Measurements from ENCODE around the gene GPR68. TPM values are rescaled to one million over a fixed set of nuclear protein-coding genes. Genes with fewer than 3 reads are reported as not detected.

Gene GPR68
- total RNA-seq, 2 donors from 2014 or later: 0.55 to 1.4 TPM

GRCh38 chr14:91277546-91278382 is 33.3 kb upstream of the GPR68 start:
- no peak for DNase-seq (ENCODE audit: low spot score)
- TF ChIP-seq, protein P1, sequence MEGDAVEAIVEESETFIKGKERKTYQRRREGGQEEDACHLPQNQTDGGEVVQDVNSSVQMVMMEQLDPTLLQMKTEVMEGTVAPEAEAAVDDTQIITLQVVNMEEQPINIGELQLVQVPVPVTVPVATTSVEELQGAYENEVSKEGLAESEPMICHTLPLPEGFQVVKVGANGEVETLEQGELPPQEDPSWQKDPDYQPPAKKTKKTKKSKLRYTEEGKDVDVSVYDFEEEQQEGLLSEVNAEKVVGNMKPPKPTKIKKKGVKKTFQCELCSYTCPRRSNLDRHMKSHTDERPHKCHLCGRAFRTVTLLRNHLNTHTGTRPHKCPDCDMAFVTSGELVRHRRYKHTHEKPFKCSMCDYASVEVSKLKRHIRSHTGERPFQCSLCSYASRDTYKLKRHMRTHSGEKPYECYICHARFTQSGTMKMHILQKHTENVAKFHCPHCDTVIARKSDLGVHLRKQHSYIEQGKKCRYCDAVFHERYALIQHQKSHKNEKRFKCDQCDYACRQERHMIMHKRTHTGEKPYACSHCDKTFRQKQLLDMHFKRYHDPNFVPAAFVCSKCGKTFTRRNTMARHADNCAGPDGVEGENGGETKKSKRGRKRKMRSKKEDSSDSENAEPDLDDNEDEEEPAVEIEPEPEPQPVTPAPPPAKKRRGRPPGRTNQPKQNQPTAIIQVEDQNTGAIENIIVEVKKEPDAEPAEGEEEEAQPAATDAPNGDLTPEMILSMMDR (IDR thresholded peaks at IDR 0.05): no peak
- no peaks in the 10 kb centered on the region for H3K4me1 ChIP-seq
- no peak overlapping the region for H3K27ac ChIP-seq
- no peaks in the 10 kb centered on the region for H3K27me3 ChIP-seq
- no peaks in the 10 kb centered on the region for H3K9me3 ChIP-seq
- H3K36me3 ChIP-seq: no peaks in the 10 kb centered on the region
- no peak overlapping the region for H3K4me3 ChIP-seq

DNA sequence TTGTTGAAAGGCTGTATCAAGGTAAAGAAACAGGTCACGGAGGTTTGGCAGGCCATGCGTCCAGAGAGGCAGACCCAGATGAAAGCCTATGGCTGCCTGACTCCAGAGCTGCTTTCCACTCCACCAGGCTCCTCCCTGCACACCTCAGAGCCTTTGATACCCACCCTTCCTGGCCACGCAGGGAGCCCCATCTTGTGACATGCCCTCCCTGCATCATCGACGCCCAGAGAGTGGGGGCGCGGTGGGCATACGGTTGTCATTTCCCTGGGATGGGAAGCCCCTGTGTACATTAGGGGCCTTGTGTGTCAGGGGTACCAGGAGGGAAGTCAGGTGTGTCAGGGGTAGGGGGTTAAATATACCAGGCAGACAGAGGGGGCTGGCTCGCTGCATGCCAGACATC is 30.3 kb upstream of the GPR68 start:
- no peak for DNase-seq (ENCODE audit: low spot score)
- no peak overlapping the region for H3K4me3 ChIP-seq
- no peak overlapping the region for H3K27ac ChIP-seq
- no peaks in the 10 kb centered on the region for H3K27me3 ChIP-seq
- TF ChIP-seq, protein P1 (IDR thresholded peaks at IDR 0.05): no peak
- H3K4me1 ChIP-seq: peaks cover 0 to 3% of the 10 kb centered on the region in 2 donors
- H3K9me3 ChIP-seq: no peaks in the 10 kb centered on the region
- no peaks in the 10 kb centered on the region for H3K36me3 ChIP-seq

DNA sequence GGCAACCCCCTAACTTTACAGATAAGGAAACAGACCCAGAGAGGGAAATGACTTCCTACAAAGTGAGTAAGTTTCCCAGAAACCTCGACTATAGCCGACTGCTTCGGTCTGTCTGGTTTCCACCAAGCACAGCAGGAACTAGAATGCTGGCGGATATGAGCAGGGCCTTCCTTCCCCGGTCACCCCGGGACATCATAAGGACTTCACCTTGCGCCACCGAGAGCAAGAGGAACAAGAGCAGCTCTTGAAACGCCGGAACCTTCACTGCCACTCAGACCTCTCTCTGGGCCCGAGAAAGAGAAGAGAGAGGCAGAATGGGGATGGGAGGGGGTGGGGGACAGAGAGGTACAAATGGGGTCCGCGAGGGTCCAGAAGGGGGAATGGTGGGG is 29.4 kb upstream of the GPR68 start:
- no peaks in the 10 kb centered on the region for H3K36me3 ChIP-seq
- TF ChIP-seq, protein P1 (IDR thresholded peaks at IDR 0.05): no peak
- H3K4me1 ChIP-seq: peaks cover 0 to 8% of the 10 kb centered on the region in 2 donors
- no peak for DNase-seq (ENCODE audit: low spot score)
- H3K4me3 ChIP-seq: no peak overlapping the region
- H3K9me3 ChIP-seq: no peaks in the 10 kb centered on the region
- no peak overlapping the region for H3K27ac ChIP-seq
- no peaks in the 10 kb centered on the region for H3K27me3 ChIP-seq

DNA sequence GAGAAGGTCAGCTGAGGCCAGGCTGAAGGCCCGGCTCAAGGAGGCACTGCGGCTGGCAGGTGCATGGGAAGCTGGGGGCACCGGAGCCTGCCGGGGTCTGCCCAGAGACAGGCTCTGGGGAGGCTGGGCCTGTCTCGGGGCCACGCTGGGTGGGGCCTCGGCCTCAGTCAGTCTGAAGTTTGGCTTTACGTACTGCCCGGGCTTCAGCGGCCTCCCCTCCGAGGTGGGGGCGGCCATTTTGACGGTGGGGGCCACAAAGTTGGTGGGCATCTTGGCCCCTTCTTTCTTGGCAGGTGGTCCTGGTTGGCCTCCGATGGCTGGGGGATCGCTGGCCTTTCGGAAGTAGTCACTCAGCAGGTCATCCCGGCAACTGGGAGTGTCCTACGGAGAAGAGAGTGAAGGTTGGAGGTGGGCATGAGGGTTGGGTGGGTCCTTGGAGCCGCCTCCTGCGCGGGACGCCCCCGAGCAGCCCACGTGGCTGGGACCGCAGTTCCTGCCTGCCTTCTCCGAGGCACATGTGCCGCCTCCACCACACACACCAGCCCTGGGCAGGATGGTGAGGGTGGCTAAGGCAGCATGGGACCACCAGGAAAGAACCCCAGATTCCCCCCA is 28.9 kb upstream of the GPR68 start:
- Histone ChIP-seq H3K4me1 (peaks cover 0 to 8% of the 10 kb centered on the region in 2 donors), H3K9me3 (no peaks in the 10 kb centered on the region), H3K4me3 (no peak overlapping the region), H3K27me3 (no peaks in the 10 kb centered on the region), H3K27ac (no peak overlapping the region), H3K36me3 (no peaks in the 10 kb centered on the region)
- DNase-seq (ENCODE audit: low spot score): no peak
- TF ChIP-seq, protein P1 (IDR thresholded peaks at IDR 0.05): no peak

- H3K27ac ChIP-seq: no peak overlapping the region
- TF ChIP-seq, protein P1 (IDR thresholded peaks at IDR 0.05): no peak
- DNase-seq (ENCODE audit: low spot score): no peak
- H3K36me3 ChIP-seq: no peaks in the 10 kb centered on the region
- H3K9me3 ChIP-seq: no peaks in the 10 kb centered on the region
- H3K4me3 ChIP-seq: no peak overlapping the region
- H3K4me1 ChIP-seq: peaks cover 0 to 8% of the 10 kb centered on the region in 2 donors
- no peaks in the 10 kb centered on the region for H3K27me3 ChIP-seq
These were observed 28.1 kb upstream of the GPR68 start for GRCh38 chr14:91272341-91273272.
